HG02759 (cell line): Measurements from ENCODE around the gene SRGAP1.
A peak's percentile ranks its signal among the peaks of the same experiment; 100 is the strongest.

Experiments used
- ATAC-seq: cut with Tn5 transposase; IDR thresholded peaks from one replicate; pipeline ENCODE4 v1.9.1; 2021; ENCODE audit warnings: mild to moderate bottlenecking, moderate library complexity; ENCODE audit not compliant: unreplicated experiment

Gene SRGAP1

GRCh38 chr12:63844391-63845341 lies at the start of gene SRGAP1:
SRGAP1 (plus strand) TSS chr12:63844700; CDS start chr12:63844817, 117 bp downstream.
- peak; percentile 34 for ATAC-seq

DNA sequence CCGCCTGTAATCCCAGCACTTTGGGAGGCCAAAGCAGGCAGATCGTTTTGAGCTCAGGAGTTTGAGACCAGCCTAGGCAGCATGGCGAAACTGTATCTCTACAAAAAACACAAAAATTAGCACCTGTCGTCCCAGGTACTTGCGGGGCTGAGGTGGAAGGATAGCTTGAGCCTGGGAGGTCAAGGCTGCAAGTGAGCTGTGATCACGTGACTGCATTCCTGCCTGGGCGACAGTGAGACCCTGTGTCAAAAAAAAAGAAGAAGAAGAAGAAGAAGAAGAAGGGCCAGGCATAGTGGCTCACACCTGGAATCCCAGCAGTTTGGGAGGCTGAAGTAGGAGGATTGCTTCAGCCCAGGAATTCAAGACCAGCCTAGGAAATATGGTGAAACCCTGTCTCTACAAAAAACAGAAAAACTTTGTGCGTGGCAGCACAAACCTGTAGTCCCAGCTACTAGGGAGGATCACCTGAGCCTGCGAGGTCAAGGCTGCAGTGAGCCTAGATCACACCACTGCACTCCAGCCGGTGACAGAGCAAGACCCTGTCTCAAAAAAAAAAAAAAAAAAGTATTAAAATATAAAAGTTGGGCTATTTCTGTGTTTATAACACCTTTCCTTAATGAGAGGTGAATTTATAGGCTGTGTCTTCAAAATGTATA lies 49.3 kb upstream of the SRGAP1 start:
- ATAC-seq: no peak

DNA sequence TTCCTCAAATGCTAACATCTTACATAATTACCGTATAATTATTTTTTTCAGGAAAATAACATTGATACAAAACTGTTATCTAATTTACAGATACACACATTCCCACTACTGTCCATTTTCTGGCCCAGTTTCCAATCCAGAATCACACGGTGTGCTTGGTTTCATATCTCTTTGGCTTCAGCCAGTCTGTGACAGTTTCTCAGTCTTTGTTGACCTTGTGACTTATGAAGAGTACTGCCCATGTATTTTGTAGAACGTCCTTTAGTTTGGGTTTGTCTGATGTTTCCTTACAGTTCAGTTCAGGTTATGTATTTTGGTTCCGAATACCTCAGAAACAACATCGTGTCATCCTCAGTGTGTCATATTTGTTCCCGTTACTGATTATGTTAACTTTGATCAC lies 48.6 kb upstream of the SRGAP1 start:
- no peak for ATAC-seq

DNA sequence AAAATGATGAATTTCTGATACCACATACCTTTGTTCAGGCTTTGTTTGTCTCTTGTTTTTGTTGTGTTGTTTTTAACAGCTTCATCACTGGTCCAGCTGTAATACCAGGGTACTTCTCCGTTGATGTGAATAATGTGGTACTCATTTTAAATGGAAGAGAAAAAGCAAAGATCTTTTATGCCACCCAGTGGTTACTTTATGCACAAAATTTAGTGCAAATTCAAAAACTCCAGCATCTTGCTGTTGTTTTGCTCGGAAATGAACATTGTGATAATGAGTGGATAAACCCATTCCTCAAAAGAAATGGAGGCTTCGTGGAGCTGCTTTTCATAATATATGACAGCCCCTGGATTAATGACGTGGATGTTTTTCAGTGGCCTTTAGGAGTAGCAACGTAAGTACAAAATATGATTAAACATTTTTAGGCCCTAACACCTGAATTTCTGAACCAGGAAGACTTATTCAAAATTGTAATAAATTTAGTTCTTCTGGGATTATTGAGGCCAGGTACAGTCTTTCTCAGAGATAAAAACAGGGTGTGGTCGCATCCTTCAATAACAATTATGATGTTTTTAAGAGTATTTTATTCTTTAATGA lies 42.4 kb upstream of the SRGAP1 start:
- ATAC-seq: no peak

GRCh38 chr12:63804746-63805145 lies 39.8 kb upstream of the SRGAP1 start:
- no peak for ATAC-seq

- no peak for ATAC-seq
These were observed 38.5 kb upstream of the SRGAP1 start for GRCh38 chr12:63805704-63806672.

DNA sequence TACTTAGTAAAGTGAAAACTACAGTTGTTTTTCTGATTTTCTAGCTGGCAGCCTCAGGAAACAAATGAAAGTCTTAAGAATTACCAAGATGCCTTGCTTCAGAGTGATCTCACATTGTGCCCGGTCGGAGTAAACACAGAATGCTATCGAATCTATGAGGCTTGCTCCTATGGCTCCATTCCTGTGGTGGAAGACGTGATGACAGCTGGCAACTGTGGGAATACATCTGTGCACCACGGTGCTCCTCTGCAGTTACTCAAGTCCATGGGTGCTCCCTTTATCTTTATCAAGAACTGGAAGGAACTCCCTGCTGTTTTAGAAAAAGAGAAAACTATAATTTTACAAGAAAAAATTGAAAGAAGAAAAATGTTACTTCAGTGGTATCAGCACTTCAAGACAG lies 35.9 kb upstream of the SRGAP1 start:
- no peak for ATAC-seq

DNA sequence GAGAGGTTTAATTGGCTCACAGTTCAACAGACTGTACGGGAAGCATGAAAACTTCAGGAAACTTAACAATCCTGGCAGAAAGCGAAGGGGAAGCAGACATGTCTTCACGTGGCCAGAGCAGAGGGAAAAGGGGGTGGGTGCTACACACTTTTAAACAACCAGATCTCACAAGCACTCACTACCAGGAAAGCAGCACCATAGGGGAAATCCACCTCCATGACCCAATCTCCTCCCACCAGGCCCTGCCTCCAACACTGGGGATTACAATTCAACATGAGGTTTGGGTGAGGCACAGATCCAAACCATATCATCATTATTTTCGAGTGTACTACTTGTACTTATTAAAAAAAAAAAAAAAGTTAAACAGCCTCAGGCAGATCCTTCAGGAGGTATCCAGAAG lies 34.9 kb upstream of the SRGAP1 start:
- ATAC-seq: no peak

DNA sequence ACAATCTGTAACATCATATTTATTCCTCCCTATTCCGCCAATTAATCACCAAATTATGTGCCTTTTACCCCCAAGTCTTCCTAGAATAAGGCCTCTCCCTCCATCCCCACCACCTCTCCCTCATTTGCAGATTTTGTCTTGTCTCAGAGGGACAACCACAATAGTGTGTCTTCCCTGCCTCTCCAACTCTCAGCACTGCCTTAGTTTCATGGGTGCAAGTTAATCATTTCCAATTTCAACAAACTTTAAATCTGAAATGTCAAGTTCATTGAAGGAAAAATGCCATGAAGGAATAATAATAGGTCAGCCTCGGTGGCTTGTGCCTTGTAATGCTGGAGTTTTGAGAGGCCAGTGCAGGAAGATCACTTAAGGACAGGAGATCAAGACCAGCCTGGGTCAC lies 33.2 kb upstream of the SRGAP1 start:
- no peak for ATAC-seq

DNA sequence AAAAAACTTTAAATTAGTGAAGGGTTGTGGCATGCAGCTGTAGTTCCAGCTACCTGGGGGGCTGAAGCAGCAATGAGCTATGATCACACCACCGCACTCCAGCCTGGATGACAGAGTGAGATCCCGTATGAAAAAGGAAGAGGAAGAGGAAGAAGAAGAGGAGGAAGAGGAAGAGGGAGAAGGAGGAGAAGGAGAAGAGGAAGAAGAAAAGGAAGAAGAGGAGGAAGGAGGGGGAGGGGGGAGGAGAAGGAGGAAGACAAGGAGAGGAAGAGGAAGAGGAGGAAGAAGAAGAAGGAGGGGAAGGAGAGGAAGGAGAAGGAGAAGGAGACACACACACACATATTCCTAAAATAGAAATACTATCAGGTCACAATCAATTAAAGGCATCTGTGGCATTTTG lies 32.7 kb upstream of the SRGAP1 start:
- ATAC-seq: no peak

DNA sequence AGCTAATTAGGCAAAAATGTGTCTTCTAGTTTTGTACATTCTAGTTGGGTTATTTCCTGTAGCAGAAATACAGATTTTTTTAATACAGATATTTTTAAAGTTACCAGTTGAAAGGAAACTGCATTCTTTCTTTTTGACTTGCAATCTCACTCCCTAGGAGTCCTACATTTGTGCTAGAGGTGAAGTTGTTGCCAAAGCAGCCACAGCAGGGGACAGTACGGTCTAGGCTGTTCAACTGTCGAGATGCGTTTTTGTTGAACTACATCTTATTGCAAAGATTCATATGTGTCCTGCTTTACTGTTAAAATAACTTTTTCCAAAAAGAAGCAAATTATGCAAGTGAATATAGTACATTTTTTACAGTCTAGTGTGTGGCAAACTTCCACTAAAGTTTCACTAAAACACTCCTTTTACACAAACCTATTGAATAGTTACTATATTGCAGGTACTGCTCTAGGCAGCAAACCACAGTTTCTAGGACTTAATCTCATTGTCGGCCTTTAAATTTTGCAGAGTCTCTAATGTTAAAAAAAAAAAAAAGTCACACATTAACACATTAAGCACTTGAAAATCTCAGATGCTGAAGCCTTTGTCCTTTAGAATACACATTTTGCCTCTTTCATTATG lies 30.2 kb upstream of the SRGAP1 start:
- peak; percentile 38 for ATAC-seq

- no peak for ATAC-seq
These were observed 29.0 kb upstream of the SRGAP1 start for GRCh38 chr12:63815482-63815852.

DNA sequence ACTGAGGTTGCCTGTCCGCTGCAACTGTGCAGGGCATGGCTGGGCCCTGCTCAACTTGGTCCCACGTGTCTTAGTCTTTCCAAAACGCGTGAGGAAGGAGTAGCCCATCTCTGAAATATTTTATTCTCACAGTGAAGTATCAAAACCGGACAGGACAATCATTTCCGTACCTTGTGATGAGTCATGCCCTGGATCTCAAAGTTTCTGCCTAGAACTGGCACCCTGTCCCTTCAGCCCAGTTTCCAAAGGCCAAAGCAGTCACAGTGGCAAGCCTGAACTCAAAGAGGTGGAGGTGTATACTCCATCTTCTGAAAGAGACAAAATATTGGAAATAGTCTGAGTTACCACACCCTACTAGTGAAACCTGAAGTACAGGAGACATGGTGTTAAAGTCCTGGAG lies 28.5 kb upstream of the SRGAP1 start:
- no peak for ATAC-seq

GRCh38 chr12:63820427-63820826 lies 24.1 kb upstream of the SRGAP1 start:
- ATAC-seq: no peak

- ATAC-seq: peak; percentile 45
These were observed 22.7 kb upstream of the SRGAP1 start for GRCh38 chr12:63821781-63822251.

- no peak for ATAC-seq
These were observed 22.1 kb upstream of the SRGAP1 start for GRCh38 chr12:63822352-63822751.

DNA sequence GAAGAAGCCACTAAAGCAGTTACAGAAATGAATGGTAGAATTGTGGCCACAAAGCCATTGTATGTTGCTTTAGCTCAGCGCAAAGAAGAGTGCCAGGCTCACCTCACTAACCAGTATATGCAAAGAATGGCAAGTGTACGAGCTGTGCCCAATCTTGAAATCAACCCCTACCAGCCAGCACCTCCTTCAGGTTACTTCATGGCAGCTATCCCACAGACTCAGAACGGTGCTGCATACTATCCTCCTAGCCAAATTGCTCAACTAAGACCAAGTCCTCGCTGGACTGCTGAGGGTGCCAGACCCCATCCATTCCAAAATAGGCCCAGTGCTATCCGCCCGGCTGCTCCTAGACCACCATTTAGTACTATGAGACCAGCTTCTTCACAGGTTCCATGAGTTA lies 21.5 kb upstream of the SRGAP1 start:
- no peak for ATAC-seq

DNA sequence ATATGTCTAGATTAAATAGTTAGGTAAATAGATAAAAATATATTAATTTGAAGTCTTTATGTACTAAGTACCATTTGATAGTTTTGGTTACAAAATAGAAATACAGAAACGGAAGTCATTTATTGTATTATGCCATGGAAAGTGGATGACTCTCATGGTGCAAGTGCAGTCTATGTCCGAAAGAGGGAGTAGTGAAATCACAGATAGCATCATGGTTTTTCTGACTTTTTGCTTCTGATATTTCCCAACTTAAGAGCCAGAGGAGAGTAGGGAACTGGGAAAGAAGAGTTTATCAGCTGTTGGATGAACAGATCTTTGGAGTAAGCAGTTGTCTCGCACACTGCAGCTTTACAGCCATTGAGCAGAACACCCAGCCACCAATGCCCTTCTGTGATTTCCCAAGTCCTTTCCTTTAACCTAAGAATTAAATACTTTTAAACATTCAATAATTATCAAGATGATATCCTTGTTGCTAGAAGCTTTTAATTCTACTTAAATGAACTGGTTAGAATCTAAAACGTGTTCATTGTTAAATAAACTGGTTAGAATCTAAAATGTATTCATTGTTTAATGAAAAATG lies 18.4 kb upstream of the SRGAP1 start:
- ATAC-seq: no peak

DNA sequence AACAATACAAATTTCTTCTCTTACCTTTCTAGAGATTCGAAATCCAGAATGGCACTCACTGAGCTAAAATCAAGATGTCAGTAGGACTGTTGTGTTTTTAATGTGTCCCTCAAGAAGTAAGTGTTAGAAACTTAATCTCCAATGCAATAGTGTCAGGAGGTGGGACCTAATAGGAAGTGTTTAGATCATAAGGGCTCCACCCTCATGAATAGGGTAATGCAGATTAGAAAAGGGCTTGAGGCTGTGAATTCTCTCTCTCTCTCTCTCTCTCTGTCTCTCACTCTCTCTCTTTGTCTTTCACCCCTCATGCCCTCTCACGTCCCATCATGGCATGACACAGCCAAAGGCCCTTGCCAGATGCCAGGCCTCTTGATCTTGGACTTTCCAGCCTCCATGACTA lies 15.6 kb upstream of the SRGAP1 start:
- ATAC-seq: no peak

- no peak for ATAC-seq
These were observed 8.5 kb upstream of the SRGAP1 start for GRCh38 chr12:63836046-63836445.
